ENCODE data around the gene SOX10. TPM values are rescaled to one million over a fixed set of nuclear protein-coding genes. Genes with fewer than 3 reads are reported as not detected.
"Not testable (repeated sequence)": the region's sequence is repeated elsewhere in the genome, so short reads cannot be mapped to it uniquely, and the experiment has no call there.

SOX10 gene
- total RNA-seq, 2 experiments from 2014 or later: not detected

GRCh38 chr22:37989146-37990045, 5.0 kb upstream of the SOX10 start:
- ChIA-PET POLR2A (no interaction called here), CTCF (no interaction called here)
- no peaks in the 10 kb centered on the region for H3K9me3 Mint-ChIP-seq
- H3K27ac Mint-ChIP-seq: no peak overlapping the region
- DNase-seq: no peak
- no peak overlapping the region for H3K4me3 Mint-ChIP-seq
- H3K27me3 Mint-ChIP-seq: no peaks in the 10 kb centered on the region
- no peaks in the 10 kb centered on the region for H3K4me1 Mint-ChIP-seq
- no peaks in the 10 kb centered on the region for H3K36me3 Mint-ChIP-seq (ENCODE audit: low read depth)

- POLR2A ChIA-PET: no interaction called here
- CTCF ChIA-PET: no interaction called here
- Mint-ChIP-seq H3K9me3 (no peaks in the 10 kb centered on the region), H3K4me1 (no peaks in the 10 kb centered on the region), H3K27me3 (no peaks in the 10 kb centered on the region), H3K36me3 (ENCODE audit: low read depth) (no peaks in the 10 kb centered on the region), H3K4me3 (no peak overlapping the region), H3K27ac (no peak overlapping the region)
- no peak for DNase-seq
Observed at GRCh38 chr22:37986371-37986770, 2.0 kb upstream of the SOX10 start.

GRCh38 chr22:37985751-37986281, 1.5 kb upstream of the SOX10 start:
- CTCF ChIA-PET: no interaction called here
- H3K27ac Mint-ChIP-seq: no peak overlapping the region
- no peak for DNase-seq
- no peak overlapping the region for H3K4me3 Mint-ChIP-seq
- no peaks in the 10 kb centered on the region for H3K9me3 Mint-ChIP-seq
- H3K4me1 Mint-ChIP-seq: no peaks in the 10 kb centered on the region
- no peaks in the 10 kb centered on the region for H3K27me3 Mint-ChIP-seq
- POLR2A ChIA-PET: no interaction called here
- no peaks in the 10 kb centered on the region for H3K36me3 Mint-ChIP-seq (ENCODE audit: low read depth)

- CTCF ChIA-PET: no interaction called here
Observed at GRCh38 chr22:37985050-37985585, 763 bp upstream of the SOX10 start.

GRCh38 chr22:37982938-37983859, 1.2 kb downstream of the SOX10 start:
- DNase-seq: no peak
- H3K9me3 Mint-ChIP-seq: no peaks in the 10 kb centered on the region
- H3K4me3 Mint-ChIP-seq: no peak overlapping the region
- no peaks in the 10 kb centered on the region for H3K4me1 Mint-ChIP-seq
- ChIA-PET POLR2A (no interaction called here), CTCF (no interaction called here)
- no peaks in the 10 kb centered on the region for H3K27me3 Mint-ChIP-seq
- H3K27ac Mint-ChIP-seq: no peak overlapping the region
- H3K36me3 Mint-ChIP-seq (ENCODE audit: low read depth): no peaks in the 10 kb centered on the region

More at GRCh38 chr22:37985050-37985585, 763 bp upstream of the SOX10 start:
- Mint-ChIP-seq H3K4me3 (no peak overlapping the region), H3K27me3 (no peaks in the 10 kb centered on the region), H3K36me3 (ENCODE audit: low read depth) (no peaks in the 10 kb centered on the region), H3K27ac (no peak overlapping the region), H3K4me1 (no peaks in the 10 kb centered on the region), H3K9me3 (no peaks in the 10 kb centered on the region)
- DNase-seq: no peak
- POLR2A ChIA-PET: no interaction called here

- H3K27ac Mint-ChIP-seq: no peak overlapping the region
- no peaks in the 10 kb centered on the region for H3K9me3 Mint-ChIP-seq
- no peaks in the 10 kb centered on the region for H3K4me1 Mint-ChIP-seq
- no peaks in the 10 kb centered on the region for H3K36me3 Mint-ChIP-seq (ENCODE audit: low read depth)
- H3K27me3 Mint-ChIP-seq: no peaks in the 10 kb centered on the region
- no peak for DNase-seq
- H3K4me3 Mint-ChIP-seq: no peak overlapping the region
- ChIA-PET CTCF (no interaction called here), POLR2A (no interaction called here)
Observed at GRCh38 chr22:37982151-37982785, 2.1 kb downstream of the SOX10 start.

GRCh38 chr22:37981282-37982011, 2.9 kb downstream of the SOX10 start:
- Mint-ChIP-seq H3K4me3 (no peak overlapping the region), H3K36me3 (ENCODE audit: low read depth) (no peaks in the 10 kb centered on the region), H3K9me3 (no peaks in the 10 kb centered on the region), H3K4me1 (no peaks in the 10 kb centered on the region), H3K27ac (no peak overlapping the region), H3K27me3 (no peaks in the 10 kb centered on the region)
- no peak for DNase-seq
- CTCF ChIA-PET: no interaction called here
- POLR2A ChIA-PET: no interaction called here

GRCh38 chr22:37979782-37980181, 4.6 kb downstream of the SOX10 start:
- Mint-ChIP-seq H3K4me3 (no peak overlapping the region), H3K4me1 (no peaks in the 10 kb centered on the region), H3K27ac (no peak overlapping the region), H3K27me3 (no peaks in the 10 kb centered on the region), H3K36me3 (ENCODE audit: low read depth) (no peaks in the 10 kb centered on the region), H3K9me3 (no peaks in the 10 kb centered on the region)
- ChIA-PET CTCF (no interaction called here), POLR2A (no interaction called here)
- no peak for DNase-seq

- H3K36me3 Mint-ChIP-seq (ENCODE audit: low read depth): no peaks in the 10 kb centered on the region
Observed at GRCh38 chr22:37976547-37976946, 7.8 kb downstream of the SOX10 start.

GRCh38 chr22:37976022-37976421, 8.3 kb downstream of the SOX10 start:
- DNase-seq; H3K27me3 Mint-ChIP-seq; H3K27ac Mint-ChIP-seq; H3K4me3 Mint-ChIP-seq; H3K36me3 Mint-ChIP-seq (ENCODE audit: low read depth); H3K4me1 Mint-ChIP-seq; POLR2A ChIA-PET; H3K9me3 Mint-ChIP-seq: not testable (repeated sequence)
- CTCF ChIA-PET: interaction anchor here (1.5 to 1.6 kb wide), 2 partner anchors 23 to 113 kb away, joined by 4 read pairs; partner anchors contain the start of genes C22orf23 and POLR2F

More at GRCh38 chr22:37976547-37976946, 7.8 kb downstream of the SOX10 start:
- POLR2A ChIA-PET: no interaction called here
- no peak for DNase-seq
- no peak overlapping the region for H3K4me3 Mint-ChIP-seq
- CTCF ChIA-PET: interaction anchor here (1.5 to 1.6 kb wide), 2 partner anchors 23 to 113 kb away, joined by 4 read pairs; partner anchors contain the start of genes C22orf23 and POLR2F
- no peaks in the 10 kb centered on the region for H3K27me3 Mint-ChIP-seq
- no peak overlapping the region for H3K27ac Mint-ChIP-seq
- no peaks in the 10 kb centered on the region for H3K4me1 Mint-ChIP-seq
- no peaks in the 10 kb centered on the region for H3K9me3 Mint-ChIP-seq

- Mint-ChIP-seq H3K27me3 (no peaks in the 10 kb centered on the region), H3K9me3 (no peaks in the 10 kb centered on the region), H3K4me3 (no peak overlapping the region), H3K27ac (no peak overlapping the region), H3K4me1 (no peaks in the 10 kb centered on the region), H3K36me3 (ENCODE audit: low read depth) (no peaks in the 10 kb centered on the region)
- no peak for DNase-seq
- POLR2A ChIA-PET: no interaction called here
- CTCF ChIA-PET: no interaction called here
Observed at GRCh38 chr22:37975153-37975552, 9.2 kb downstream of the SOX10 start.

Measured in activated CD4-positive, alpha-beta memory T cell treated with anti-CD3 and anti-CD28 coated beads, Interleukin-2, amount 10 ng/mL, durations not matched to agents 7 days and 5 days (primary cell).